H1 (cell line): ENCODE results near the gene AGO3. TPM values are rescaled to one million over a fixed set of nuclear protein-coding genes. Genes with fewer than 3 reads are reported as not detected.
A peak's percentile ranks its signal among the peaks of the same experiment; 100 is the strongest.

ENCODE experiments used
- CTCF ChIA-PET: fragments of 300-600 bp; sonication (Branson Sonifier 250); formaldehyde crosslinking; loops from one replicate; lab custom pipeline; 2021; ENCODE audit not compliant: partially characterized antibody; lab: Charles Lee
- POLR2A ChIA-PET: fragments of 300-600 bp; sonication (Branson Sonifier 250); formaldehyde crosslinking; loops from one replicate; lab custom pipeline; 2021; ENCODE audit warnings: inconsistent platforms; ENCODE audit not compliant: partially characterized antibody; lab: Charles Lee
- DNase-seq, 2 experiments: peaks; one replicate each; pipeline versions ENCODE4 v3.0.0 to v3.0.0-alpha.2; 2010 to 2022; ENCODE audit warnings: low spot score in 2 of 2, low read depth in 1 of 2, mixed read lengths in 1 of 2
- FAIRE-seq: peaks from 2 replicates; lab custom pipeline; 2011; peaks lifted over from hg19 to GRCh38; lab: Jason Lieb, UNC
- H2AFZ ChIP-seq: 2 replicates; pipeline ENCODE4 v1.8.1; 2012; ENCODE audit warnings: low read length, inconsistent platforms
- H2AK5ac ChIP-seq: 2 replicates; pipeline ENCODE4 v1.6.1; 2013; ENCODE audit warnings: low read depth, low read length
- H2BK120ac ChIP-seq: replicated peaks from 2 replicates; pipeline ENCODE3; 2013; ENCODE audit warnings: low read depth, low read length, inconsistent platforms
- H2BK12ac ChIP-seq: 2 replicates; pipeline ENCODE4 v1.6.1; 2013; ENCODE audit warnings: low read depth, low read length
- H2BK15ac ChIP-seq: 2 replicates; pipeline ENCODE4 v1.6.1; 2013; ENCODE audit warnings: low read length
- H2BK20ac ChIP-seq: 2 replicates; pipeline ENCODE4 v1.6.1; 2013; ENCODE audit warnings: low read length
- H2BK5ac ChIP-seq: 2 replicates; pipeline ENCODE4 v1.6.1; 2013; ENCODE audit warnings: low read depth, low read length
- H3K14ac ChIP-seq: 2 replicates; pipeline ENCODE4 v1.6.1; 2013; ENCODE audit warnings: inconsistent platforms; ENCODE audit not compliant: insufficient read length
- H3K18ac ChIP-seq: 2 replicates; pipeline ENCODE4 v1.6.1; 2013; ENCODE audit warnings: low read length; ENCODE audit errors: extremely low read depth
- H3K23ac ChIP-seq: 2 replicates; pipeline ENCODE4 v1.6.1; 2013; ENCODE audit warnings: inconsistent platforms; ENCODE audit not compliant: insufficient read length
- H3K23me2 ChIP-seq: 2 replicates; pipeline ENCODE4 v1.6.1; 2013; ENCODE audit warnings: low read depth, low read length
- H3K27ac ChIP-seq: 2 replicates; pipeline ENCODE4 v1.6.1; 2011; ENCODE audit warnings: low read depth, low read length, inconsistent platforms
- H3K27me3 ChIP-seq, 4 experiments: replicated peaks in 1 of 4; 1 replicate in 1 of 4; 2 replicates in 3 of 4; pipeline versions ENCODE4 v1.6.1 to v1.8.1; 2011 to 2013; ENCODE audit warnings: low read length in 3 of 4, mild to moderate bottlenecking in 3 of 4, inconsistent platforms in 2 of 4, mixed read lengths in 2 of 4, moderate library complexity in 1 of 4; ENCODE audit not compliant: control insufficient read depth in 3 of 4, insufficient read depth in 3 of 4; ENCODE audit errors: extremely low read depth in 1 of 4
- H3K36me3 ChIP-seq, 4 experiments: 2 replicates each; pipeline versions ENCODE4 v1.6.1 to v1.8.1; 2011 to 2013; ENCODE audit warnings: mild to moderate bottlenecking in 4 of 4, low read length in 3 of 4, moderate library complexity in 2 of 4, control low read depth in 1 of 4, inconsistent platforms in 1 of 4; ENCODE audit not compliant: insufficient read depth in 4 of 4, control insufficient read depth in 2 of 4
- H3K4ac ChIP-seq: replicated peaks from 2 replicates; pipeline ENCODE3; 2013; ENCODE audit warnings: low read length, low read depth, mixed read lengths, inconsistent platforms; ENCODE audit not compliant: insufficient read length
- H3K4me1 ChIP-seq, 4 experiments: replicated peaks in 1 of 4; 1 replicate in 1 of 4; 2 replicates in 3 of 4; pipeline versions ENCODE4 v1.6.1 to v1.8.1; 2011 to 2013; ENCODE audit warnings: low read length in 3 of 4, inconsistent platforms in 2 of 4, mixed read lengths in 1 of 4; ENCODE audit not compliant: insufficient read depth in 4 of 4, control insufficient read depth in 3 of 4
- H3K4me2 ChIP-seq, 2 experiments: 2 replicates each; pipeline versions ENCODE4 v1.6.1 to v1.8.1; 2011 to 2013; ENCODE audit warnings: low read depth in 2 of 2, low read length in 2 of 2, control low read depth in 1 of 2, inconsistent platforms in 1 of 2, mild to moderate bottlenecking in 1 of 2; ENCODE audit not compliant: insufficient read depth in 1 of 2
- H3K4me3 ChIP-seq, 4 experiments: fragments of 200-600, 300-600 bp in 1 of 4; sonication (generic), shearing (Covaris generic), sonication (Bioruptor Twin) in 1 of 4; 2 replicates each; pipeline versions ENCODE4 v1.5.1 to v1.8.1; 2011 to 2016; ENCODE audit warnings: low read length in 4 of 4, low read depth in 3 of 4, control low read depth in 2 of 4, inconsistent platforms in 2 of 4, mild to moderate bottlenecking in 2 of 4, mixed read lengths in 1 of 4, moderate library complexity in 1 of 4; ENCODE audit not compliant: insufficient read depth in 2 of 4; ENCODE audit errors: extremely low read depth in 1 of 4
- H3K56ac ChIP-seq: replicated peaks from 2 replicates; pipeline ENCODE3; 2013; ENCODE audit warnings: low read depth, mild to moderate bottlenecking, mixed read lengths, low read length, inconsistent platforms; ENCODE audit not compliant: insufficient read length
- H3K79me1 ChIP-seq: 2 replicates; pipeline ENCODE4 v1.6.1; 2013; ENCODE audit warnings: low read depth, low read length, control low read depth
- H3K79me2 ChIP-seq, 2 experiments: 2 replicates each; pipeline versions ENCODE4 v1.6.1 to v1.8.1; 2012 to 2013; ENCODE audit warnings: low read length in 2 of 2, mild to moderate bottlenecking in 2 of 2, inconsistent platforms in 1 of 2; ENCODE audit not compliant: insufficient read depth in 2 of 2, control insufficient read depth in 1 of 2
- H3K9ac ChIP-seq, 4 experiments: replicated peaks in 1 of 4; 1 replicate in 1 of 4; 2 replicates in 3 of 4; pipeline versions ENCODE4 v1.6.1 to v1.8.1; 2011 to 2013; ENCODE audit warnings: low read depth in 3 of 4, low read length in 3 of 4, control low read depth in 2 of 4, mild to moderate bottlenecking in 2 of 4, moderate library complexity in 2 of 4, inconsistent platforms in 1 of 4; ENCODE audit errors: extremely low read depth in 1 of 4
- H3K9me3 ChIP-seq, 2 experiments: 2 replicates each; pipeline versions ENCODE4 v1.6.1 to v1.8.1; 2012 to 2013; ENCODE audit warnings: mild to moderate bottlenecking in 2 of 2, moderate library complexity in 2 of 2, control low read depth in 1 of 2, inconsistent platforms in 1 of 2, low read depth in 1 of 2, low read length in 1 of 2, mixed read lengths in 1 of 2; ENCODE audit not compliant: insufficient read depth in 2 of 2
- H4K20me1 ChIP-seq, 2 experiments: replicated peaks in 1 of 2; 2 replicates each; pipeline versions ENCODE3 to v1.8.1; 2011 to 2013; ENCODE audit warnings: inconsistent platforms in 2 of 2, low read length in 2 of 2, mild to moderate bottlenecking in 1 of 2; ENCODE audit not compliant: insufficient read depth in 2 of 2, control insufficient read depth in 1 of 2
- H4K5ac ChIP-seq: 2 replicates; pipeline ENCODE4 v1.6.1; 2013; ENCODE audit warnings: low read length, low read depth, mixed read lengths, inconsistent platforms; ENCODE audit not compliant: insufficient read length
- H4K8ac ChIP-seq: 2 replicates; pipeline ENCODE4 v1.8.0; 2013; ENCODE audit warnings: mild to moderate bottlenecking, moderate library complexity, low read length, inconsistent platforms; ENCODE audit not compliant: insufficient read depth; ENCODE audit errors: extremely low read depth
- H4K91ac ChIP-seq: replicated peaks from 2 replicates; pipeline ENCODE3; 2013; ENCODE audit warnings: low read length, mixed read lengths, inconsistent platforms; ENCODE audit not compliant: insufficient read length
- KDM4A ChIP-seq: IDR thresholded peaks from one replicate; pipeline ENCODE4 v1.7.1; 2012; ENCODE audit warnings: low read depth, mild to moderate bottlenecking, moderate library complexity, low read length, inconsistent platforms; ENCODE audit not compliant: severe bottlenecking
- MAFK ChIP-seq: IDR thresholded peaks from 2 replicates; pipeline ENCODE4 v1.6.1; 2012; ENCODE audit warnings: low read depth, mild to moderate bottlenecking, improper control_type of control experiment, low read length
- TEAD4 ChIP-seq: IDR thresholded peaks from 2 replicates; pipeline ENCODE4 v1.6.1; 2012; ENCODE audit warnings: low read depth, low read length, inconsistent platforms, mixed read lengths
- WGBS, 2 experiments: shearing (Covaris generic) in 1 of 2; methylation state at CpG; one replicate each; pipeline versions ENCODE4 v1.1.6 to v1.1.7; 2013 to 2015; ENCODE audit warnings: low lambda C conversion rate in 2 of 2, mixed read lengths in 2 of 2, inconsistent platforms in 1 of 2, low coverage in 1 of 2, missing lambda C conversion rate in 1 of 2; ENCODE audit not compliant: insufficient replicate concordance in 2 of 2, insufficient coverage in 1 of 2, insufficient read length in 1 of 2; ENCODE audit errors: extremely low coverage in 1 of 2, missing lambda C conversion rate in 1 of 2; 5-methylcytosine and 5-hydroxymethylcytosine counted together
- polyA plus RNA-seq, 7 experiments: library from polyadenylated mRNA; depleted of rRNA in 3 of 7; stranded (reverse) in 5 of 7; unstranded in 2 of 7; fragments of >200 nt in 5 of 7; fragments of 200-250 nt in 2 of 7; gene quantifications; 1 replicate in 5 of 7; 2 replicates in 1 of 7; 4 replicates in 1 of 7; pipeline versions ENCODE4 v1.2.1 to v1.2.3, GENCODE V29; 2011 to 2013; ENCODE audit warnings: missing spikeins in 2 of 7, mixed read lengths in 2 of 7
- total RNA-seq: library from RNA; stranded (reverse); fragmentation: NEBNext Ultra II Directional; extraction: Animal tissue kit (Norgen Biotek cat#: 25700); gene quantifications from 2 replicates; pipeline ENCODE4 v1.2.1, GENCODE V29; 2021

Gene AGO3
- total and polyA plus RNA-seq, 2 of the 8 experiments (the other 6 are each of a cell fraction or from before 2014, with no cell fraction given), result 10.7 to 26.4 TPM

DNA sequence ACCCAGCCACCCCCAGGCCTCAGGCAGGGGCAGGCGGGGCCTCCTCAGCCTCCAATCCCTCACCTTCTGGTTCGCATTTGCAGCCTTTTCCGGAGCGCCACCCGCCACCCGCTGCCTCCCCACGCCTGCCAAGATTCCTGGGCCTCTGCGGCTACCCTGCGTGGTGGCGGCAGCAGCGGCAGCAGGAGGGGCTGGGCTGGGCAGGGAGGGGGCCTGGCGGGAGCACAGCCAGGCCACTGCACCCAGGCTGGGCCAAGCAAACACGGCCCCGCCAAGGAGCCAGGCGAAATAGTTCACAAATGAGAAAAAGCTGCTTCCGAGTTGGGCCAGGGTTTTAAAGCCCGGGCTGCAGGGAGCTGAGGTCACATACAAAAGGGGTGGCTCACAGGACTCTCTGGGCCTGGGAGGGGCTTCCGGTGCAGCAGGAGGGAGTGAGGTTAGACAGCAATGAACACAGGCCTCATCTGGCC lies 184.3 kb downstream of the AGO3 start:
- H2BK120ac ChIP-seq, result no peak overlapping the region
- DNase-seq, result no peak
- peaks cover 0 to 10% (median 5%) of the 10 kb centered on the region in 4 experiments; a peak in 5 of 7 replicates for H3K4me1 ChIP-seq
- no peak overlapping the region for H3K4ac ChIP-seq
- 86% methylated on average over 18 of the region's 18 CpGs; no CpG with 5 or more reads in 1 of the 2 experiments for WGBS, 2 experiments
- no peak overlapping the region for H2BK15ac ChIP-seq
- no peaks in the 10 kb centered on the region; a peak in 1 of 7 replicates for H3K27me3 ChIP-seq
- ChIA-PET POLR2A (interaction anchor here (1.0 to 2.2 kb wide), 4 partner anchors 8 to 35 kb away, joined by 3 to 7 read pairs (median 4); partner anchors contain the start of gene TRAPPC3), CTCF (interaction anchor here (1.0 to 32.6 kb wide), 6 partner anchors 13 to 171 kb away, joined by 3 to 738 read pairs (median 24); no protein-coding TSS in a partner anchor)
- no peaks in the 10 kb centered on the region for H3K23me2 ChIP-seq
- H3K18ac ChIP-seq, result peak overlapping the region; percentile 32
- H3K23ac ChIP-seq, result no peak overlapping the region
- no peak overlapping the region for H4K91ac ChIP-seq
- no peaks in the 10 kb centered on the region for H3K9me3 ChIP-seq
- 0 out of 2 replicates have a peak overlapping the region, but pooled peaks have one; percentile 9 for H4K8ac ChIP-seq
- H3K79me2 ChIP-seq, result no peaks in the 10 kb centered on the region
- H2AFZ ChIP-seq, result no peak overlapping the region
- no peak overlapping the region for H3K56ac ChIP-seq
- no peaks in the 10 kb centered on the region for H3K36me3 ChIP-seq
- TF ChIP-seq TEAD4 (no peak), MAFK (no peak), KDM4A (no peak)
- no peak for FAIRE-seq
- no peak overlapping the region for H2BK12ac ChIP-seq
- no peak overlapping the region for H2AK5ac ChIP-seq
- H2BK20ac ChIP-seq, result no peak overlapping the region
- no peak overlapping the region for H2BK5ac ChIP-seq
- H3K4me3 ChIP-seq, result no peak overlapping the region
- no peak overlapping the region for H3K27ac ChIP-seq
- no peak overlapping the region for H3K14ac ChIP-seq
- H4K20me1 ChIP-seq, result no peaks in the 10 kb centered on the region
- no peak overlapping the region for H4K5ac ChIP-seq
- no peak overlapping the region; a peak in 1 of 7 replicates for H3K9ac ChIP-seq
- no peaks in the 10 kb centered on the region for H3K79me1 ChIP-seq
- H3K4me2 ChIP-seq, result no peak overlapping the region
